GM18868 (cell line): ENCODE results near the gene KRTAP17-1.
"Not testable (repeated sequence)": the region's sequence is repeated elsewhere in the genome, so short reads cannot be mapped to it uniquely, and the experiment has no call there.

Source experiments
- ATAC-seq: cut with Tn5 transposase; IDR thresholded peaks from one replicate; pipeline ENCODE4 v1.9.1; 2021; ENCODE audit warnings: mild to moderate bottlenecking, moderate library complexity; ENCODE audit not compliant: unreplicated experiment

The KRTAP17-1 gene, protein sequence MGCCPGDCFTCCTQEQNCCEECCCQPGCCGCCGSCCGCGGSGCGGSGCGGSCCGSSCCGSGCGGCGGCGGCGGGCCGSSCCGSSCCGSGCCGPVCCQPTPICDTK

DNA sequence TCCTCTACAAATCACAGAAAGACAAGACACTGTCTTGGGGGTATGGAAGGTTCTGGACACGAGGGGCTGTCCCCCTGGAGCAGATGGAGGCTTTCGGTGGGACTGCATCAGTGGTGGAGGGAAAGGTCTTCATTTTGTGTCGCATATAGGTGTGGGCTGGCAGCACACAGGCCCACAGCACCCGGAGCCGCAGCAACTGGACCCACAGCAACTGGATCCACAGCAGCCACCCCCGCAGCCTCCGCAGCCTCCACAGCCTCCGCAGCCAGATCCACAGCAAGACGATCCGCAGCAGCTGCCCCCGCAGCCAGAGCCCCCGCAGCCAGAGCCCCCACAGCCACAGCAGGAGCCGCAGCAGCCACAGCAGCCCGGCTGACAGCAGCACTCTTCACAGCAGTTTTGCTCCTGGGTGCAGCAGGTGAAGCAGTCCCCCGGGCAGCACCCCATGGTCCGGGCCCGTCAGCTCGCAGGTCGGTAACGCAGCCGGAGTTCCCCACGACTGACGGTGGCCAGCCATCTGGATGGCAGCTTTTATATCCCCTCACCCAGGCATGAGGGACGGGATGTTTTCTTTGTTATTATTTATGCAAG, at the start of gene KRTAP17-1:
Gene KRTAP17-1 (minus strand): TSS at position 507 of the 591 bp plus-strand sequence. CDS start 60 bp downstream, at position 447.
- no peak for ATAC-seq

DNA sequence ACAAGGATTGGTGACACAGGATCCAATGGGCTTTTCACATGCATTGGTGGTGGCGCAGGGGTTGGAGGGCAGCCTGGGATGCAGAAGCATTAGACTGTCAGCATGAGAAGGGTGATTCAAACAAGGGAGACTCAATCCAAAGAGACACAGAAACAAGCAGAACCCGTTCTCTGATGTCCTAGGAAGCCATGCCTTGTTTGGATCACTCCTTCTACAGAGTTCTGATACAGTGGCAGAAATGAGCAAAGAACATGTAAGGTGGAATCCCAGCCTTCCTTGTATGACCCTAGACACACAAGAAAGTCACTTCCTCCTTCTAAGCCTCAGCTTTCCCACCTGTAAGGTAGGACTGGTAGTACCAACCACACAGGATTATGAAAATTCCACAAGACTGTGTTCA, 48.4 kb upstream of the KRTAP17-1 start:
- ATAC-seq: no peak

DNA sequence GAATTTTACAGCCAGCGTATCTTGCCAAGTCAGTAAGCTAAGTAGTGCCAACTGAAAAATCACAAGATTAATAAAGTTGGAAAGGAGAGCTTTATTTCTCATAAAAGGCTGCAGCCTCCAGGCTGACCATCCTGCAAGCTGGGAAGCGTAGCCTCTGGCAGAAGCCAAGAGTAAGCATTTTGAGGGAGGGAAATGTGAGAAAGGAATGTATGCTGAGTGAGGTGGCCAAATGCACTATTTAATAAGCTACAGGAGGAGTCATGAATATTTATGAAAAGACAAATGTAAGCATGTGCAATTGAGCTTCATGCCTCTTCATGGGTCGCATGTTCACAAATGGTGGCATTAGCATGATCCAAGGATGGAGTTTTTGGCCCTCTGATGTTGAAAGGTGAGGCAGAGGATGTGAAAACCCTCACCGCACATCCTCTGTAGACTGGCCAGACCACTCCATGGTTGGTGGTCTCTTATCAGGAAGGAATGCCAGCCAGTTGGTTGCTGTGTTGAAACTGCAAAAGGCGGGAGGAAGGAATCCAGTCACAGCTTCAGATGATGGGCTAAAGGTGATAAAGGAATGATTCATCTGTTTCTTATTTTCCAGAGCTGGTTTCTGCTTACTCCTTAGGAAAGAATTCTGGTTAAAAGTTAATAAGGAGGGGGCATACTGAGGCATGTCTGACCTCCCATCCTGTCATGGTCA, 44.9 kb upstream of the KRTAP17-1 start:
- ATAC-seq: no peak

DNA sequence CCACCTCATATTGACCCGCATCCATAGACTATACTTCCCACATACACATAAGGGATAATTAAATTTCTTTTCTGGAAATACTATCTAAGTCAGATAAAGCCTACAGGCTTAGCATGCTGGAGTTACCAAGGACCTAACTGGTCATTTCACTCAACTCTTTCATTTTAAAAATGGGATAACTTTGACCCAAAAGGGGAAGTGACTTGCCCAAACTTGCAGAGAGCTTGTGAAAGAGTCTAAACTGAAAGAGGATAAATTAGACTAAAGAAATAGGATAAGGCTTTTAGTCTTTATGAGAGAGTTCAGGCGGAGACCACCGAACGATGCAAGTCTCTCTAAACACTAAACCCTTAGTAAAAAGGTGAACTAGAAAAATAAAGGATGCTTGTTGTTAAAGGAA, 39.0 kb upstream of the KRTAP17-1 start:
- no peak for ATAC-seq

DNA sequence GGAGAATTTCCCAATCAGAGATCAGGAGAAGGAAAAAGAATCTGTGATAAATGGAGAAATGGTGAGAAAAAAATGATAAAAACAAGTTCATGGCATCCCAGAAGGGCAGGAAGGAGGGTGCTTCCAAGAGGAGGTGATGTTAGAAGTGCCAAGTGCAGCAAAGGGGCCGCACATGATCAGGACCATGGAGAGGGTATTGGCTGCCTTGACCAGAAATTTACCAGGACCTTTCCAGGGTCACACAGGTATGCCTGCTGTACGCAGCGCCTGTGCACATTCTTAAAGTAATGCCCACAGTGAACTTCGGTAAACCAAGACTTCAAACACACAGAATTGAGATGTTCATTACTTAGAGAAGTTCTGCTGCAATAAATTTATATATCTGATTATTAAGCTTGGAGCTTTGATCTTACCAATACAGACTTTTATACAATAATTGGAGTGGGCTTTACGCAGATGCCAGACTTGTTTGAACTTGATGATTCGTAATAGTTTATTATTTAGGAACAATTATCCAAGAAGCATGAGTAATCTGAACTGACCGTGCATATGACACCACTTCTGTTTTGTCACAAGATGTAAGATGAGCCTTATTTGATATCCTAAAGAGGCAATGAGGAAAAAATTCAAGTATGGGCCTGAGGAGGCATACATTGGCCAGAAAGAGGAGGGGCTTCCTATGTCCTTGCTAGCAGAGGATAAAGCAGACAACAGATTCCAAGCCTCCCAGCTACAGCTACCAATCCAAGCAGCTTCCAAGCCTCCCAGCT, 37.3 kb upstream of the KRTAP17-1 start:
- no peak for ATAC-seq

DNA sequence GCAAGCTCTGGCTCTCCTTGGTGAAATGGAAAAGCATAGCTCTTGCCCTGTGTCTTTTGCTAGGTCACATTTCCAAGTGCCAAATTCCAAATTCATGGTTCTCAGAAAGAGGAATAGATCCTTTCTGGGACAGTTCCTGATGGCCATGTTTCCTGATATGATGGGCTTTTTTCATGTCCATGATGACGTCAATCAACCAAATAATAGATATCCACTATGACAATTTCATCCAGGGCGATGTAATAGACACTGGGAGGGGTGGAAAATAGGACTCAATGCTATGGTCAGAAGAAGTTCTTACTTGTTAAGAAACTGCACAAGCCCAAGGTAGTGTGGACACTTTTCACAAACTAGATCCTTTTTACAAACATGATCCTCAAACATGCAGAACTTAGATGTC, 35.7 kb upstream of the KRTAP17-1 start:
- ATAC-seq: no peak

DNA sequence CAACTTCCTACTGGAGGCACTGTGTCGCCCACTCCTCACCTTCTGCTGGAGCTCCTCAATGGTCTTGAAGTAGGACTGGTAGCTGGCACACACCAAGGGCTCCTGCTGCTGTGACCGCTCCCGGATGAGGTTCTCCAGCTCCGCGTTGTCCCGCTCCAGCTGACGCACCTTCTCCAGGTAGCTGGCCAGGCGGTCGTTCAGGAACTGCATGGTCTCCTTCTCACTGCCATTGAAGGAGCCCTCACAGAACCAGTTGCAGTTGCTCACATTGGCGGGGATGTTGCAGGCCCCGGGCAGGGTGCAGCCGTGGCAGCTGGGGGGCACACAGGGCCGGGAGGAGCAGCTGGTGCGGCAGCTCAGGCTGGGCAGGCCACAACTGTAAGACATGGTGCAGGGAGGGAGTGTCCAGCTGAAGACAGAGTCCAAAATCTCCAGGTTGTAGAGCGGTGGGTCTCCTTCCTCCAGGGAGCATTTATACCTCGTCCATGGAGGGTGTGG, 34.9 kb upstream of the KRTAP17-1 start, which contains the start of gene KRT33A:
Gene KRT33A (minus strand): TSS at position 448 of the 498 bp plus-strand sequence. CDS start 61 bp downstream, at position 387.
- ATAC-seq: not testable (repeated sequence)

DNA sequence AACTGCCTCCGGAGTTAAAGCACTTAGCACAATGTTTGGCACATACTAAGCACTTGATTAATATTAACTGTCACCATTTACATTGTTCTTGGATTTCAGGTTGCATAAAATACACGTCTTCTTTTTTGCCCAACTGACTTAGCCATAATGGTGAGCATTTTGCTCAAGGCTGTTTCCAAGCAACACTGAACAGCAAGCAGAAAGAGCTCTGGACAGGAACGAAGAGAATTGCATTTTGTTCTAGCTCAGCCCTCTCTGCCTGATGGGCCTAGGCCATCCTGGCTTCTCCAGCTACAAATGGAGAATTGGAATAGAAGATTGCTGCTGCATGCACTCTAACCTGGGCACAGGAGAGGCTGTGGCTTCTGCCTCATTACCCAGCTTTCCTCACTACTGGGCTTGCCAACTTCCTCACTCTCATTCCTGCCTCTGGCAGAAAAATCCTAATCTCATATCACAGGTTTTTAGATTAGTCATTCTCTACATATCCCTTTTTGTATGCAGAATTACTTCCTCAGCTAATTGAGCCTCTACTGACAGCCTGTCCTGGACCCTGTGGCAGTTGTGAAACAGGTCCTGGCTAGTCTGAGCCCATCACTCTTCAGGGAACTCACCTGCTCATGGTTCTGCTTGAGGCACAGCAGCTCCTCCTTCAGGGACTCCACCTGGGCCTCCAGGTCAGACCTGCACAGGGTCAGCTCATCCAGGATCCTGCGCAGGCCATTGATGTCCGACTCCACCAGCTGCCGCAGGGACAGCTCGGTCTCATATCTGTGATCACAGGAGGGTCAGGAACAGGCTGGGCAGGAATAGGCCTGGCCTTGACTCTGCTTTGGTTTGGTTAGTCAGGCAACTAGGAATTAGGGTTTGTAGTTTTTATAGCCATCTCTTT, 32.6 kb upstream of the KRTAP17-1 start:
- ATAC-seq: no peak

DNA sequence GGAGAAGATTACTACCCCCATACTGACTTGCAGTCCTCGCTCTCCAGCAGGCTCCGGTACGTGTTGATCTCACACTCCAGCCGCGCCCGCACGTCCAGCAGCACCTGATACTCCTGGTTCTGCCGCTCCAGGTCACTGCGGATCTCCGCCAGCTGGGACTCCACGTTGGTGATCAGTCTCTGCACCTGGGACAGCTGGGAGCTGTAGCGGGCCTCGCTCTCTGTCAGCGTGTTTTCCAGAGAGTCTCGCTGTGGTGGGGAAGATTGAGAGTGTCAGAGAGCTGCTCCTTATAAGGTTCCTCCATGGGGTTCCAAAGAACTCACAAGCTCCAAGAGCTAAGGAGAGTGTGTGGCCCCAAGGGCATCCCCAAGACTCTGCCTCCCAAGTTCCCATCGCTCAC, 30.9 kb upstream of the KRTAP17-1 start:
- ATAC-seq: not testable (repeated sequence)

DNA sequence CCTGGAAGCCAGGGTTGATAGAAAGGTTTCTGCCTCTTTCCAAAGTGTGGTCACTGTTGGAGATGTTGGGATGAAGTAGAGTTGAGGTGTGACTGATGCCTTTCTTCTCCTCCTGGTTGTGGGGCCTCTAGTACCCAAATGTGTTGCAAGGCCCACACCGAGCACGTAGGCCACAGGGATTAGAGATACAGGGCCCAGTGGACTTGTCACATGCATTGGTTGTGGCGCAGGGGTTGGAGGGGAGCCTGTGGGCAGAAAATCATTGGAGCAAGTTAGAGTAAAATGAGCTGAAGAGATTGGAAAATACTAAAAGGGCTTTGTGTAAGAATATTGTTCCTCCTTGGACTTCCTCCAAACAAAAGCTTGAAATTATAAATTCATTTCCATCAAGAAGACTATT, 30.5 kb upstream of the KRTAP17-1 start:
- no peak for ATAC-seq

DNA sequence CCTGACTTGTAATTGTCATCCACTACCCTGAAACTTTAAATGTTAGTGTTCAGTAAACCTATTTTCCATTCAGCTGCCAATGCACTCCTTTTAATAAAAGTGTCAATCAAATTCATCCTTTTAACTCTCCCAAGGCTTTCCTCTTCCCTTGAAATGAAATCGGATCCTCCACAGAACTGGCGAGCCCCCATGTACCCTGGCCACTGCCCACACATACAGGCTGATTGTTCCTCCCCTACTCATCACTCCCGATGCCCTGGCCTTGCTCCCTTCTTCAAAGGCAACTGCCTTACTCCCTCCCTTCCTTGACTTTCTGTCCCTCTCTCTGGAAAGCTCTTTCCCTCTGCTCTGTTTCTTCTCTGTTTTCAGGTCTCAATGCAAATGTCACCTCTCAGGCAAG, 27.5 kb upstream of the KRTAP17-1 start:
- ATAC-seq: no peak

DNA sequence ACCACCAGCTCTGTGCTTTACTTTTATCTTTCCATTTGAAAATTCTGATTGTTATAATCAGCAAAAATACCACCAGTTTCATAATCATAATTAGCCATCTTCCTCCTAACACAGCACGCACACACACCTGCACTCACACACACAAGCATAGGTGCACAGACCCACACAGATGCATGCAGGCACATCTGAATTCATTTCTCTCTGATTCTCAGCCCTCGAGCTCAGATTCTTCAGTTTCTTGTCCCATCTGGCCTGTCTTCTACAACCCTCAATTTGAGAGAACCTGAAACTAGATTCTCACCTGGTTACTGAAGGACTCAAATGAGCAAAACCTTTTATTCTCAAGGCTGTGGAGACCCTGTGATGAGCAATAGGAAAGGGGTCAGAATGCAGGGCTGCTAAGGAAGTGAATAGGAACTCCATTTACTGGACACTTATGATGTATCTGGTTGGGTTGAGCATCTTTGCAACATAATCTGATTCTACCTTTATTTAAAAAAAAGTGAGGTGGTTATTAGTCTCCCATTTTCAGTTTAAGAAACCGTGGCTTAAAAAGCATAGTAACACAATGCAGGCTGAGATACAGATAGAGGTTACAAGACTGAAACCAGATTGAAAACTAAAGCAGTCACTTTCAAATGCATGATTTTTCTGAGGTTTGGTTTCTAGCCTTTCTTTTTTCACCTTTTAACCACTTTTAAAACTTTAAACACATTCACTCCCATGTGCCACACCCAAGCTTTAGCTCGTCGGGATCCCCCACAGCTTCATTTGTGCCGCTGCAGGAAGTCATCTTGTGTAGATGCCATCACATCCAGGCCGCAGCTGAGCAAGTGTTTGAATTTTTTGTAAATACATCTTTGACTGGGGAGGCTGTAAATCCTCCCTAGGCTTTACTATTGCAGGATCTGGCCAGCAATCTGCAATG, 25.7 kb upstream of the KRTAP17-1 start:
- no peak for ATAC-seq

DNA sequence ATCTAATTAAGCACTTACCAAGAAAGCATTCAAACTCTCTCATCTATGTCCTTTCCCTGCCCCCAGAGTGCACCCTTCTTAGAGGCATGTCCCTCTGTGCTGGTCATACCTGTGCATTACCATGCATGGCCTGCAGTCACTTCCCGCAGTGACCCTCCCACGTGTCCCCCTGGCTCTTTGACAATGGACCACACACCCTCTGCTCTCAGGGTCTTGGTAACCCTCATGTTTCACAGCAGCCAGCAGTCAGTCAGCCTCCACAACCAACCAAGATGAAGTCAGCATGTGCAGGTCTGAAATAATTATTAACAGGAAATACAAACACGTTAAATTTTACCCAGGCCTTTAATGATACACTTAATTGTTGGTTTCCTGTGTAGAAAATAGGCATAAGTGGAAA, 25.0 kb upstream of the KRTAP17-1 start:
- ATAC-seq: no peak

DNA sequence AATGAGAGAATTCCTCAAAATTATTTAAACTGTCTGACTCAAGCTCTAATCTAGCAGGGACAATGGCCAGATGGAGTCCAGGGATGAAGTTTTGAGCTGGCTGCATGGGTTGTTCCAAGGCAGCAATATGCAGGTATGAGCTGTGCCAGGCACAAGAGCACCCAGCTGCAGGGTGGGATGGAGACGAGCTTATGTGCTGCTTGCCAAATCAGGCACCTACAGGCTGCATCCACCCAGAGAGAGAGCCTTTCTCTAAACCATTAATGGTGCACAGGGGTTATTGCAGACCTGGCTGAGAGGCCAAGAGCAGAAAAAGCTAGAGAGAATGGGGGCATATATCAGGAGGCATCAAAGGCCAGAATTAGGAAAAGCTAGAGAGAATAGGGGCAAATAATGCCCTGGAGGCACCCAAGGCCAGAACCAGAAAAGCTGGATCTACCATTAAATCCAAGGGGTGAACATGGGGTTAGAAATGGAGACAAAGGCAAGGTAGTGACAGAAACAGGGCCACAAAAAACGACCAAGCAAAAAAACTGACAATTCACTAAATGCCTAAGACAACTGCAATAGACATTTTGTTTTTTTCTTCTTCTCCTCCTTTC, 24.2 kb upstream of the KRTAP17-1 start:
- ATAC-seq: no peak

DNA sequence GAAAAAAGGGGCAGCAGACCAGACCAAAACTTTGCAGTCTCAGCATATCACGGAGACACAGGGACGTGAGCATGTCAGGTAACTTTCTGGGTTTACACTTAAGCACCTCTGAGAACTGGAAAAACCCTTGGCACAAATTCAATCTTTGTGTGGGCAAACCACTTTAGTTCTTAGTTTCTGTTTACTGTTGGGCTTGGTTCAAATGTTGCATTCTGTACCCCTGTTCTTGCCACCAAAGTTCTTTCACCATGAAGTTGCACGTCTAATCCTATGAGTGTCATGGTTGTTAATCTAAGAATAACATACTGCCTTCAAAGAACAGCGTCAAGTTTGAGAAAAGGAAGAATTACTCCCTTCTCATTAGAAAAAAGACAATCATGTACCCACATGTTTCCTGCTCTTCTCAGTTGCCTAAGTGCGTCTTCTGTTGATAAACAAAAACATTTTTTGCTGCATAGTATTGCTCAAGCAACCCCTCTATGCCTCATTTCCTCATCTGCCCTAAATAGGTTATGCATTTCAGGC, 23.5 kb upstream of the KRTAP17-1 start:
- no peak for ATAC-seq

DNA sequence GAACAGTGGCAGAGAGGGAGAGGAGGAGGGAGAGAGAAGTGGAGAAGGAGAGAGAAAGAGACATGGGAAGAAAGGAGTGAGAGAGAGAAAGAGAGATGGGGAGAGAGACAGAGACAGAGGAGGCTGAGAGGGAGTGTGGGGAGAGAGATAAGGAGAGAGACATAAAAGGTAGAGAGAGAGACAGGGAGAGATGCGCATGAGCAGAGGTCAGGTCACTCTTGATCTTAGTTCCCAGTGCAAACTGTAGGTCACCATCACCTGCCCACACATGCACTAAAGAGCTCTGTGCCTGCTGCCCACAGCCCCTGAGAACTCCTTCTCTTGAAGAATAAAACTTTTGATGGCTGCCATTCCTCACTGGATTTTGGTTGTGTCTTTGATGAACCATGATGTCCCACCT, 20.2 kb upstream of the KRTAP17-1 start:
- ATAC-seq: no peak

DNA sequence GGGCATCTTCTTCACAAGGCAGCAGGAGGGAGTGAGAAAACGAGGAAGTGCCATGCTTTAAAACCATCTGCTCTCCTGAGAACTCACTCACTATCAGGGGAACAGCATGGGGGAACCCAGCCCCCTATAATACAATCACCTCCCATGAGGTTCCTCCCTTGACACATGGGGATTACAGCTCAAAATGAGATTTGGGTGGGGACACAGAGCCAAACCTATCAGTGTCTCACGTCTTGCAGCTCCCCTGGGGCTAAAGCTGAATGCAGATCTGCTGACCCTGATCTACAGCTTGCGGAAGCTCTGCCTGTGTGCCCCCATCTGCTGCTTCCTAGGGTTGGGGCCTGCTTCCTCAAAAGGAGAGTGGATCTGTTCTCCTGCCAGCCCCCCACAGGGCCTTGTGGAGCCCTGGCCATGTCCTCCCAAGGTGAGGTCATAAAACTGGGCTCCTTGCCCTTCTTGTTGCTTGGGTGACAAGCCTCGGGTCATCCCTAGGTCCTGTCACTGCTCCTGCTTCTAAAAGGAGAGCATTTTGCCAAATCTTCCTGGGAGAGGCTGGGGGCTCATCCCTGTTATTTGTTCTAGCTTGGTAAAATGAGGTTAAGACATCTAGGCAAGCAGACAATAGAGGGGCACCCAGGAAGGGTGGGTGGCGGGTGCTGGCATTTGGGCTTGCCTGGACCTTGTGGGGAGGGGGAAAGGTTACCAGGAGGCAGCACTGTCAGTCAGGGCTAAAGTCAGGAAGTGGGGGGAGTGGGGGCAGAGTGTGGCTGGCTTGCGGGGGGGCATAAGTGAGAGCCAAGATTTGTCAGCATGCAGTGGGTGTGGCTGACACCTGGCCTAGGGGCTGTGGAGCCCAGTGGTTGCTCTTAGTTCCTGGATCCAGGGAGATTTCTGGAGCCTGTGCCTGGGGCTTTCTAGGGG, 19.1 kb upstream of the KRTAP17-1 start:
- ATAC-seq: no peak

DNA sequence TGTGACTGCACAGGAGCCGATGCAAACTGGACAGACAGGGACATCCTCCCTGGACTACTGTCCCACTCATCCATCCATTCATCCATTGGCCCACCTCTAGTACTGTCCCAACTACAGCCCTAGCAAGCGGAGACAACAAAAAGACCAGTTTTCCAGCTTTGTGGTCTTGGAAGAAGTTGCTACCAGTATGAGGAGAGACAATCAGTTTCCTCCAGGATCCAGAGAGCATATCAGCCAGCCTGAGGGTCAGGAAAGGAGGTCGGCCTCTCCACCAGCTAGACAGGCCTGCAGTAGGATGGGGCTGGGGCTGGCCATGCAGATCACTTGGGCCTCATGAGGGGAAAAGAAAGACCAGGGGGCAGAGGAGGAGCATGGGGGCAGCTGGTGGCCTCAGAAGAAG, 18.3 kb upstream of the KRTAP17-1 start:
- no peak for ATAC-seq
